Limb (tissue), 2 donors: ENCODE measurements around the gene TRABD.
"Not testable (repeated sequence)": the region's sequence is repeated elsewhere in the genome, so short reads cannot be mapped to it uniquely, and the experiment has no call there.

Experiments used
- DNase-seq, 2 donors: peaks; one replicate each; pipeline ENCODE4 v3.0.0-alpha.2; 2016; ENCODE audit errors: extremely low spot score in 2 of 2

Gene TRABD

DNA sequence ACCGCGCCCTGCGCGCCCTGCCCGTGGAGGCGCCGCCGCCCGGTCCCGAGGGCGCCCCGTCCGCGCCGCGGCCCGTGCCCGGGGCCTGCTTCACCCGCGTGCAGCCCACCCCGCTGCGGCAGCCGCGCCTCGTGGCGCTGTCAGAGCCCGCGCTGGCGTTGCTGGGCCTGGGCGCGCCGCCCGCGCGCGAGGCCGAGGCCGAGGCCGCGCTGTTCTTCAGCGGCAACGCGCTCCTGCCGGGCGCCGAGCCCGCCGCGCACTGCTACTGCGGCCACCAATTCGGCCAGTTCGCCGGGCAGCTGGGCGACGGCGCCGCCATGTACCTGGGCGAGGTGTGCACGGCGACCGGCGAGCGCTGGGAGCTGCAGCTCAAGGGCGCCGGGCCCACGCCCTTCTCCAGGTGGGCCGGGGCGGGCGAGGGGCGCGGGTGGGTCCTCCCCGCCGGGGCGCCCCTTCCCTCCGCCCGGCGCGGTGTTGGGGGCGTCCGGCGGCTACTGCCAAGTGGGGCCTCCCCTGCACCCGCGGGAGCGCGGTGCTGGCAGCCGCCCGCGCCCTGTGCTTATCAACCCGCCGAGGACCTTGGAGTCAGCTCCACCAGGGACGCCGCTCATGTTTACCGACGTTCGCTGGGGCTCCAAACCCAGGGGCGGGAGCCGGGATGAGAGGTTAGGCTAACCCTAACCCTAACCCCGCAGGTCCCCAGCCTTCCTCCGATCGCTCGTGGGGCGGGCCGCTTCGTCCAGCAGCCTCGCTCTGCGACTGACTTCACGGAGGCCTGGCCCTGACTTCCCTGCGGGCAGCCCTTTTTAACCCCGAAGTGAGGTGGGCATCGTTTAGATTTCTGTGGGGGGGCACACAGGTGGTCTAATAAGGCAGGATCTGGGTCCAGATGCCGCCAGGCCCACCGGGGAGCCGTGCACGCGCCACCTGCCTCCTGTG, 15.7 kb downstream of the TRABD start:
- DNase-seq, result no peak

DNA sequence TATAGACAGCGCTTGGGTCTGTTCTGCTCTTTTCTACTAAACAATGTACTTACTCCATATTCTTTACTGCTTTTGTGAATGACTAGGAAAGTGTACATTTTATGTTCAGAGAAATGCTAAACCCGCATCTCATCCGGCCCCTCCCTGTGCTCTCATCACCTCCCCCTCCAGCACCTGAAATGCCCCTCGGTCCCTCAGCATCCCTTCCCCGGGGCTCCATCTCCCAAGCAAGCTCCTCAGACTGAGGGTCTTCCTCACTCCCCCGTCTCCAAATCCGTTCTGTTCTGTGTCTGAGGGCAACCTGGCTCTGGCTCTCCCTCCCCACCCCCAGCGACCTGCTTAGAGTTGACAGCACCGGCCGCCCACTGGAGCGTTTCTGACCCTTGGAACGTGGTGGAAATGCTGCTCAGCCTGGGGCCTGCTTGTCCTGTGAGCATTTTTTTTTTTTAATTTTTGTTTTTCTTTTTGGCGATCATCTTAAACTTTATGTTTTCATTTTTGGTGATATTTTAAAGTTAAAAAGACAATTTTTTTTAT, 16.5 kb downstream of the TRABD start:
- DNase-seq, result no peak

DNA sequence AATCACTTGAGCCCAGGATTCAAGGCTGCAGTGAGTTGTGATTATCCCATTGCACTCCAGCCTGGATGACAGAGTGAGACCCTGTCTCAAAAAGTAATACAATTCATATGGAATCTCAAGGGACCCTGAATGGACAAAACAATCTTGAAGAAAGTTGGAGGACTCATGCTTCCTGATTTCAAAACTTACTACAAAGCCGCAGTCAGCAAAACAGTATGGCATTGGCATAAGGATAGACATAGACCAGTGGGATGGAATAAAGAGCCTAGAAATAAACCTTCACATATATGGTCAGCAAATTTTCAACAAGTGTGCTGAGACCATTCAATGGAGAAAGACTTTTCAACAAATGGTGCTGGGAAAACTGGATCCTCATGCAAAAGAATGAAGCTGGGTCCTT, 17.6 kb downstream of the TRABD start:
- no peak for DNase-seq

DNA sequence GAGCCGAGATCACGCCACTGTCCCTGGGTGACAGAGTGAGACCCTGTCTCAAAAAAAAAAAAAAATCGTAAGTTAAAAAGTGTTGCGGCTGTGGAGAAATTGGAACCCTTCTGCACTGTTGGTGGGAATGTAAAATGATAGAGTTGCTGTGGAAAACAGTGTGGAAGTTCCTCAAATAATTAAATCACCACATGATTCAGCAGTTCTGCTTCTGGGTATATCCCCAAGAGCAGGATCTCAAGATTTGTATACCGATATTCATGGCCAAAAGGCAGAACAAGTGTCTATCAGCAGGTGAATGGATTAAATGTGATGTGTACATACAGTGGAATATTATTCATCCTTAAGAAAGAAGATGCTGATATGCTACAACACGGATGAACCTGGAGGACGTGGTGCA, 18.9 kb downstream of the TRABD start:
- no peak for DNase-seq

DNA sequence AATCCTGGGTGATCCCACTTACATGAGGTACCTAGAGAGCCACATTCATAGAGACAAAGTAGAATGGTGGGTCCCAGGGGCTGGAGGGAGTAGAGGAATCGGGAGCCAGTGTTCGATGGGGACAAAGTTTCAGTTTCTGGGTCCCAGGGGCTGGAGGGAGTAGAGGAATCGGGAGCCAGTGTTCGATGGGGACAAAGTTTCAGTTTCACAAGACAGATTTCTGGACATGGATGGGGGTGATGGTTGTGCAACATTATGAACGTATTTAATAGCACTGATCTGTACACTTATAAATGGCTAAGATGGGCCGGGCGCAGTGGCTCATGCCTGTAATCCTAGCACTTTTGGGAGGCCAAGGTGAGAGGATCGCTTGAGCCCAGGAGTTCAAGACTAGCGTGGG, 19.3 kb downstream of the TRABD start:
- not testable (repeated sequence) for DNase-seq

DNA sequence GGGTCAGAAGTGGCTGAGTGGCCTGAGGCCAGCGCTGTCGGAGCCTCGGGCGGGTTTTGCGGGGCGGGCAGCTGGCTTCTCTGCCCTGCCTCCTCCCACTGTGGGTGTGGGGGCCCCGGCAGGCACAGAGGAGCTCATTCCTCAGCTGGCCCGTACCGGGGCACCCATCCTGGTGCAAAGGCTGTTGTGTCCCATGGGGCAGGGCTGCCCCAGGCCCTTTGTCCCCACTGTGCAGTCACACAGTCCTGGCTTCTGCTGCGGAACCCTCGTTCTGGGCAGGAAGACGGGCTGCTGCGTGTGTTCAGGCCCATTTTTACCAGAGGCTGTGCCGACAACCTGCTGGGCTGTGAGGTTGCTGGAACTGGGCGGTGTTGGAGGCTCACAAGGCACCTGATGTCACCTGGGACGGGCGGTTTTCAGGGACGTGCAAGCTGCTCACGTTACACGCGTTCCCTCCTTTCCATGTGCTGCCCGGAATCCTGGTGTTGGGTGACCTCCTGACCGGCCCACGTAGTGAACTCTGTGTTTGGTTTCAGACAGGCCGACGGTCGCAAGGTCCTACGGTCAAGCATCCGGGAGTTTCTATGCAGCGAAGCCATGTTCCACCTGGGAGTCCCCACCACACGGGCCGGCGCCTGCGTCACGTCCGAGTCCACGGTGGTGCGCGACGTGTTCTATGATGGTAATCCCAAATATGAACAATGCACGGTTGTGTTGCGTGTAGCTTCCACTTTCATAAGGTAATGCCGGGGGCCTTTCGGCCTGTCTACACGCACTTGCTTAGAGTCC, 20.3 kb downstream of the TRABD start:
- DNase-seq, result no peak

DNA sequence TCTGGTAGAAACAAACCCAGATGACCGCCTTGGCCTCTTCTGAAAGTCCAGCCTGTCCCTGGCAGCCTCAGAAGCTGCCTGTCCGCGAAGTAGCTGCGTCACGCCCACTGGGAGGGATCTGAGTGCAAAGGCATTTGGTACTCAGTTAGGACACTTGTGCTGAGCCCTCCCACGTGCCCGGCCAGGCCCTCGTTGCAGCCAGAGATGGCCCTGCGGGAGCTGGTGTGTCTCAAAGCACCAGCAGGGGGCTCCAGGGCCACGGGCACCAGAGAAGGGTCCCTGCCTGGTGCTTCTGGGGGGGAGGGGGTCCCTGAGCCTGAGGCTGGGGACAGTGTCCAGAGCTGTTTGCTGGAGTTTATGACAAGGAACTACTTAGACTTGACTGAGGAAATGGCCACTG, 20.9 kb downstream of the TRABD start:
- peak in 1 of 2 donors; percentile 41 for DNase-seq

DNA sequence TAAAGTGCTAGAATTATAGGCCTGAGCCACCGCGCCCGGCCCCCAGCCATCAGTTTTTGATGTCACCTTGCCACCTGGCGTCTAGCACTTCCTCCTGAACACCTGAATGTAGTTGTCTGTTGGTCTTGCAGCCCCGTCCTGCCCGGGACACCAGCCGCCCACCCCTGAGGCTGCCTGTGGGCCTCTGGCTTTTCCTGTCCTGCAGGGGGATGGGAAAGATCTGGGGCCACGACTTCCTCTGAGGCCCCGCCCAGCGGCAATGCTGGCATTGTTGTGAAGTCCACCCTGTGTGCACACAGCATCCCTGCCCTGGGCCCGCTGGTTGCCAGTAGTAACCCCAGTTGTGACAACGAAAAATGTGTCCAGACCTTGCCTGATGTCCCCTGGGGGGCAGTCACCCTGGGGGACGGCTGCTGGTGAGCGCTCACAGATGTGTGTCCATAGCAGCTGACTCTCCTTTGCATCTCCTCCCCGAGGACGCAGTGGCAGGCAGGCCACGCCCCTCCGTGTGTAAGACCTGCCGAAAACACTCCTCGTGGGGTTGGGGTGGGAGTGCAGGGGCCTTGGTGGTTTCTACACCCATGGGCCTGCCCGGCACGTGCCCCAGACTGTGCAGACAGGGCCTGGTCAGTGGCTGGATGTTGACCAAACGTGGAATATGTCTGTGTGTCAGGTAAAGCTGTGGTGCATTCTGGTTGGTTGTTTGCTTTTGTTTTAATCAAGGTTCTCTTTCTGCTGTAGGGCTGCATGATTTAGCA, 21.8 kb downstream of the TRABD start:
- DNase-seq, result peak in 1 of 2 donors; percentile 34

DNA sequence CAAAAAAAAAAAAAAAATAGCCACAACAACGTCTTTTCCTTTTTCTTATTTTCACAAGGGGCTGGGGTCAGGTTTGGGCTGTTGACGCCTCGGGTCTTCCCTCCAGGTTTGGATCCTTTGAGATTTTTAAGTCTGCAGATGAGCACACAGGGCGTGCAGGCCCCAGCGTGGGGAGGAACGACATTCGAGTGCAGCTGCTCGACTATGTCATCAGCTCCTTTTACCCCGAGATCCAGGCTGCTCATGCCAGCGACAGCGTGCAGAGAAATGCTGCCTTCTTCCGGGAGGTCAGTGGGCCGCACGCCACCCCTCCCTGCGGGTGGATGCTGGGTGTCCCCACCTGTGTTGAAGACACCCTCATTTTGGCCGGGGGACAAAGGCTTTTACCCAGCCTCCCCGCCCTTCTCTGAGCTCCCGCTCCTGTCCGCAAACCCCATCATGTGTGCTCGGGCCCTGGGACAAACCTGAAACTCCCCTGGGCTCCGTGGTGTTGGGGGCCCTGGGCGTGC, 22.8 kb downstream of the TRABD start:
- DNase-seq, result peak in 1 of 2 donors; percentile 32

DNA sequence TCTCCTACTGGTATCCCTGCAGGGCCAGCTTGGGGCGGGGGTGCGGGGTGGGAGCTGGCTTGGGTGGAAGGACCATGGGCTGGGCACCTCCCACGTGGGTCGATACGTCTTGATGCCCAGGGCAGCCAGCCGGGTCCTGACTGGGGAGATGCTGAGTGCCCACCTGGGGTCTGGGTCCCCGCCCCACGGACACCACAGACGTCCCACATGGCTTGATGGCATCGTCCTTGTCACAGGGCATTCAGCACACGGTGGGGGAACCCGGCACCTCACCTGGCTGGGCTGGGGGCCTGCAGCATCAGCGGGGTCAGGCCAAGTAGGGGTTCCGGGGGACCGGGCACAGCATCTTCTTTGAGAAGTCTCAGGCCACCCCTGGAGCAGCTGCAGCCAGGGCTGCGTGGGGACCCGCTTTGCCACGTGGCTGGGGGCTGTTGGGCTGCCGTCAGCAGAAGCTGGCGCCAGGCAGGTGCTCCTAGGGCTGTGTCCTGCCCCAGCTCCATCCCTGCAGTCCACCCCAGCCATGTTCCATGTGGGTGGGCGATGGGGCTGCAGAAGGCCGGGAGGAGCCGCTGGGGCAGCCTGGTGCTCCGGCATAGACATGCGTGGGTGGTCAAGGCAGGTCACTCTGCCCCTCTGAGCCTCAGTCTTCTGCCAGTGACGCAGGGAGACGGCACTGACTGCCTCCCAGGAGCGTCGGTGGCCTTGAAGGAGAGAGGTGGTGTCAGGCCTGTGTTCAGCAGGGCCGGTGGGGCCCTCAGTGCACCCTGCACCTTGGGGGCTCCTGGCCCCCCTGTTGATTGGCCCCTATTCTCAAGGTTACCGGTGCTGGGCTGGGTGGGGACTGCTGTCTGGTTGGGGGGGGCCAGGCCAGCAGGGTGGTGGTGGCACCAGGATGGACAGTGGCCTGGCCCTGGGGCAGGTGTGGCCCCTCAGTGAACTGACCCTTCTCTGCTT, 23.5 kb downstream of the TRABD start:
- DNase-seq, result no peak

DNA sequence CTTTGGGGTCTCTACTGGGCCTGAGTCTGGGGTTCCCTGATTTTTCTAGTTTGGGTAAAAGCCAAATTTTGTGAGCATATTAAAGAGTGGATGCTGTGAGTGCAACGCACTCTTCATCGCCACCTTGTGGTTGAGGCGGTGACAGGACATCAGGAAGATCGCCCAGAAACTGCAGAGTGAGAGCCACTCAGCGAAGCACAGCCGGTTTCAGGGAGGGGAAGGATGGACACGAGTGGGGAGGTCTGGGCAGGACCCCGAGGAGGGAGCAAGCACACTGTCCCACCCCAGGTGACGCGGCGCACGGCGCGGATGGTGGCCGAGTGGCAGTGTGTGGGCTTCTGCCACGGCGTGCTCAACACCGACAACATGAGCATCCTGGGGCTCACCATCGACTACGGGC, 24.2 kb downstream of the TRABD start:
- DNase-seq, result peak in 1 of 2 donors; percentile 71

DNA sequence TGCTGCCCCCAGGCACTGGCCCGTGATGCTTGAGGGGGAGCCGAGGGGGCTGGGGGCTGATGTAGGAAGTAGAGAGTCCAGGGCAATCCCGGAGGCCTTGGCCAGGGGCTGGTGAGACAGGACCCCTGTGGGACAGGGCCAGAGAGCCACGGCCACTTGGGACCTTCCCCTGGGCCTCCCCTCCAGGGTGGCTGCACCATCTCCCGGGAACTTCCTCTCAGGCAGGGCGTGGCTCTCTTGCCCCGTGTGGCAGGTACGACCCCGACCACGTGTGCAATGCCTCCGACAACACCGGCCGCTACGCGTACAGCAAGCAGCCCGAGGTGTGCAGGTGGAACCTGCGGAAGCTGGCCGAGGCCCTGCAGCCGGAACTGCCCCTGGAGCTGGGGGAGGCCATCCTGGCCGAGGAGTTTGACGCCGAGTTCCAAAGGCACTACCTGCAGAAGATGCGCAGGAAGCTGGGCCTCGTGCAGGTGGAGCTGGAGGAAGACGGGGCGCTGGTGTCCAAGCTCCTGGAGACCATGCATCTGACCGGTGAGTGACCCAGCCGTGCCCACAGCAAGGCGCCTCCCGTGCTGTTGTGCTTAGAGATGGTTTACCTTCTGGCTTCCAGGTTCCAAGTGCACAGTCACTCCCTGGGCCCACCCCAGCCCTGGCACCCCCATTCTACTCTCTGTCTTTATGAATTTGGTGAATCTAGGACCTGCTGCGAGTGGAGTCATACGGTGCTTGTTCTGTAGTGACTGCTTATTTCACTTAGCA, 24.8 kb downstream of the TRABD start:
- DNase-seq, result no peak

DNA sequence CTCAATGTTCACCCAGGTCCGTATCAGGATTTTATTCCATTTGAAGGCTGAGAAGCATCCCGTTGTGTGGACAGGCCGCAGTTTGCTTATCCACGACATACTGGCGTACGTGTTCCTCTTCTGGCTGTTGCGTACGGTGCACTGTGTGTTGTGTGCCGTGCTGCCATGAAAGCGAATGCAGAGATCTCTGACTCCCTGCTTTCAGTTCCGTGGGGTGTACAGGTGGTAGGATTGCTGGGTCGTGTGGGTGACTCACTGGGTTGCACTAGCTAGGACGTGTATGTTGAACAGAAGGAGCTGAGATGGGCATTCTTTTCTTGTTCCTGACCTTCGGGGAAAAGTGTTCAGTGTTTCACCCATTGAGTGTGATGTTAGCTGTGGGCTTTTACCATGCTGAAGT, 25.4 kb downstream of the TRABD start:
- no peak for DNase-seq

DNA sequence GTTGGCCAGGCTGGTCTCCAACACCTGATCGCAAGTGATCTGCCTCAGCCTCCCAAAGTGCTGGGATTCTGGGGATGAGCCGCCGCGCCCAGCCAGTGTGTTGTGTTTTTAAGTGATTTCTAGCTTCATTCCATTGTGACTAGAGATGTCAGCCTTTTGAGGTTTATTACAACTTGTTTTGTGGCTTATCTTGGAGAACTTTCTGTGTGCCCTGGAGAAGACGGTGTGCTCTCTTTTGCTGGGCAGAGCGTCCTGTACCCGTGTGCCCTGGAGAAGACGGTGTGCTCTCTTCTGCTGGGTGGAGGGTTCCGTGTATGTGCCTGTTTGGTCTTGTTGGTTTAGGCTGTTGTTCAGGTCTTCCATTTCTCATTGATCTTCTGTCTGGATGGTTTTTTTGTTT, 27.6 kb downstream of the TRABD start:
- DNase-seq, result peak in 1 of 2 donors; percentile 12

DNA sequence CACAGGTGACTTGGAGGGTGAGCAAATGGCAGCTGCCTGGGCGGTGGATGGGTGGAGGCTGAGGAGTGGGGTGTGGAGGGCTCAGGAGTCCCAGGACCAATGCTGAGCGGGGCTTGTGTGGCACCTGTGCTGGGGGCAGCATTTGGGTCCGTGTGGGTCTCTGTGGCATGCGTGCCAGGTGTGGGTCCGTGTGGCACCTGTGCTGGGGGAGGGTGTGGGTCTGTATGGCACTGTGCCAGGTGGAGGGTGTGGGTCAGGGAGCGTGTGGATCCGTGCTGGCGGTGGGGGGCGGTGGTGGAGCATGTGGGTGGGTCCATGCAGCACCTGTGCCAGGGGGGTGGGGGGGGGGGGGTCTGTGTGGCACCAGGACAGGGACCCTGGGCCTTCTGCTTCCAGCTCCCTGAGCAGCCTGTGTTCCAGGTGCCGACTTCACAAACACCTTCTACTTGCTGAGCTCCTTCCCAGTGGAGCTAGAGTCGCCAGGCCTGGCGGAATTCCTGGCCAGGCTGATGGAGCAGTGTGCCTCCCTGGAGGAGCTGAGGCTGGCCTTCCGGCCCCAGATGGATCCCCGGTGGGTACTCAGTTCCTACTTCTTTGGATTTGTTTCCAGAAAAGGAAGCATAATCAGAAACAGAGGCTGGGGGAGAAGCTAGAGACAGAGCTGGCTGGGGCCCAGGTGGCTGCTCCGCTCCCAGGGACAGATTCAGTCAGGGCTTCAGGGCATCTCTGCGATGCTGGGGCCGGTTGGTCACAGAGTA, 29.8 kb downstream of the TRABD start:
- DNase-seq, result no peak

DNA sequence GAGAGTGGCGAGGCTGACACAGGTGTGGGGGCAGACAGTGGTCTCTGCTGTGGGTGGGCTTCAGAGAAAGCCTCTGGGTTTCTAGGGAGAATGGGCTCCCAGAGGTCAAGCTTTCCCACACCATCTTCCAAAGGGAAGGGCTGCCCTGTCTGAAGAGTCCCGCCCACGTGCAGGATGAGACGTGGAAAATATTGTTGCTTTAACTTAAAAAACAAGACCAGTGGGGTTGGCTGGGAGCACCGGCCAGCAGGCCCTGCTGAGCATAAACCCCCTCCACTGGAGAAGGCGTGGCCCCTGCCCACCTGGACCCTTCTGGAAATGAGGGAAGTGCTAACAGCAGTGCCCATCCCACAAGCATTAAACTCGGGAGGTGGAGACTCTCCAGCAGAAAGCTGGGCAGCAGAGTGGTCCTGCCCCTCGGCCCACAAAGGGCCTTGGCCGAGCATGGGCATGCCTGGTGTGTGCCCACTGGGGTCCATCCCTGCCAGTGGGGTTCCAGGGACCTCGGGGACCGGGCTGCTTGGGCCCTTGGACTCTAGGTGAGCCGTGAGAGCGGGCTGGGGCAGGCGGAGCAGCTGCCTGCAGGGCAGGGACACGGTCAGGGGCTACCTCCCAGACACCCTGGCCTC, 30.5 kb downstream of the TRABD start:
- no peak for DNase-seq

DNA sequence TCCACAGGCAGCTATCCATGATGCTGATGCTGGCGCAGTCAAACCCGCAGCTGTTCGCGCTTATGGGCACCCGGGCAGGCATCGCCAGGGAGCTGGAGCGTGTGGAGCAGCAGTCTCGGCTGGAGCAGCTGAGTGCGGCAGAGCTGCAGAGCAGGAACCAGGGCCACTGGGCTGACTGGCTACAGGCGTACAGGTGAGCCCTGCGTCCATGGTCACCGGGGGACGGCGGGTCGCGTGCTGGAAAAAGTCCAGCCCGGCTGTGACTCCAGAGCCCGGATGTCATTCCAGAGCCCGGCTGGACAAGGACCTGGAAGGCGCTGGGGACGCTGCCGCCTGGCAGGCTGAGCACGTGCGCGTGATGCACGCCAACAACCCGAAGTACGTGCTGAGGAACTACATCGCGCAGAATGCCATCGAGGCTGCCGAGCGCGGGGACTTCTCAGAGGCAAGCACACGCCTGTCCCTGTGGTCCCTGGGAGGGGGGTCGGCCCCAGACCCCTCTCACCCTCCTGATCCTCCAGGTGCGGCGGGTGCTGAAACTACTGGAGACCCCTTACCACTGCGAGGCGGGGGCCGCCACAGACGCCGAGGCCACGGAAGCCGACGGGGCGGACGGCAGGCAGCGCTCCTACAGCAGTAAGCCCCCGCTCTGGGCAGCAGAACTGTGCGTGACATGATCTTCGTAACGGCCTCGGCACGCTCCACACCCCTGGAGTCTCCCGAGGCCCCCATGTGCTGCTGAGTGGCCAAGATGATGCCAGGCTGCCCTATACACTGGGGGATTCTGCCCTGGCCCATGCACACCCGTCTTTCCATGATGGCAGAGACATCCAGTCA, 31.2 kb downstream of the TRABD start:
- peak in 1 of 2 donors; percentile 27 for DNase-seq
